ENCODE data around the gene KIF22. TPM values are rescaled to one million over a fixed set of nuclear protein-coding genes. Genes with fewer than 3 reads are reported as not detected.

The KIF22 gene
- total and polyA plus RNA-seq, 9 of the 15 experiments (the other 6 are each of a cell fraction or from before 2014, with no cell fraction given): 8.7 to 232 (median 131) TPM

DNA sequence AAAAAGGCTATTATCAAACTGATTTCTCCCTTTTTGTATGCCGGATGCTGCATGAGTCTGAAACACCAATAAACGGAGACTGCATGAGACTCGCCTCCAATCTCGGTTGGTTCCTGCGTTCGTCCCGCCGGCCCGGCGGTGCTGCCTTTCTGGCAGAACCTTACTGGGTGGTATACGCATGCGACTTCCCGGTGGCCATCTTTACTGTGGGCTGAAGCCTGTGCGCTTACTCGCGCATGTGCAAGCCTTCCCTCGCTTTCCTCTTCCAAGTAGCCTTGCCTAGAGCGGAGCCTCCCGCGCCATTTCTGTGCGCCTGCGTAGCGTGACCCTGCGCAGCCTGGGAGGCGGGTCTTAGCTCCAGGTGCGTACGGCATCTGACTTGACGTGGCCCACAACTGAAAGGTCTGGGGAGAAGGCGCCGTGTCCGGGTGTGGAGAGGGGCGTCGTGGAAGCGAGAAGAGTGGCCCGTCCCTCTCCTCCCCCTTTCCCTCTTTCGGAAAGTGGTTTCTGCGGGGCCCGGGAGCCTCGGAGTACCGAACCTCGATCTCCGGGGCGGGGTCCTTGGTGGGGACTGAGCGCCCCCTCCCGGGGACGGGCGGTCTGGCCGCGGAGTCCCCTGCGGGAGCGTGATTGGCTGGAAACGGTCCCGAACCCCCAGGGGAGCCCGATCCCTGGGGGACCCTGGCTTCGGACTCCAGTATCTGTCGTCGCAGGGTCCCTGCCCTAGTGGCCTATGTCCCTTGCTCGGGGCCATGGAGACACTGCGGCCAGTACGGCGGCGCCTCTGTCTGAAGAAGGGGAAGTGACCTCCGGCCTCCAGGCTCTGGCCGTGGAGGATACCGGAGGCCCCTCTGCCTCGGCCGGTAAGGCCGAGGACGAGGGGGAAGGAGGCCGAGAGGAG is 25.5 kb downstream of the KIF22 start, which contains the start of gene PAGR1 (continued):
- TF ChIP-seq GABPB1 (CRISPR knock-in tag; IDR thresholded peaks at IDR 0.05): peak; percentile 79
- TF ChIP-seq, protein P1, sequence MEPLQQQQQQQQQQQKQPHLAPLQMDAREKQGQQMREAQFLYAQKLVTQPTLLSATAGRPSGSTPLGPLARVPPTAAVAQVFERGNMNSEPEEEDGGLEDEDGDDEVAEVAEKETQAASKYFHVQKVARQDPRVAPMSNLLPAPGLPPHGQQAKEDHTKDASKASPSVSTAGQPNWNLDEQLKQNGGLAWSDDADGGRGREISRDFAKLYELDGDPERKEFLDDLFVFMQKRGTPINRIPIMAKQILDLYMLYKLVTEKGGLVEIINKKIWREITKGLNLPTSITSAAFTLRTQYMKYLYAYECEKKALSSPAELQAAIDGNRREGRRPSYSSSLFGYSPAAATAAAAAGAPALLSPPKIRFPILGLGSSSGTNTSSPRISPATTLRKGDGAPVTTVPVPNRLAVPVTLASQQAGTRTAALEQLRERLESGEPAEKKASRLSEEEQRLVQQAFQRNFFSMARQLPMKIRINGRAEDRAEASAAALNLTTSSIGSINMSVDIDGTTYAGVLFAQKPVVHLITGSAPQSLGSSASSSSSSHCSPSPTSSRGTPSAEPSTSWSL (CRISPR knock-in tag; IDR thresholded peaks at IDR 0.05; ENCODE audit: borderline replicate concordance): no peak
- peak; percentile 18; the same call in 1 of the 2 replicates for TF ChIP-seq RAD51 (IDR thresholded peaks at IDR 0.05; ENCODE audit: borderline replicate concordance, low read depth)
- TF ChIP-seq MAZ (CRISPR knock-in tag; conservative IDR thresholded peaks at IDR 0.05 in 1 of 2, IDR thresholded peaks at IDR 0.05 in 1 of 2): peak; percentile 42 to 89; a peak in 3 of 4 replicates
- TF ChIP-seq, protein P2, sequence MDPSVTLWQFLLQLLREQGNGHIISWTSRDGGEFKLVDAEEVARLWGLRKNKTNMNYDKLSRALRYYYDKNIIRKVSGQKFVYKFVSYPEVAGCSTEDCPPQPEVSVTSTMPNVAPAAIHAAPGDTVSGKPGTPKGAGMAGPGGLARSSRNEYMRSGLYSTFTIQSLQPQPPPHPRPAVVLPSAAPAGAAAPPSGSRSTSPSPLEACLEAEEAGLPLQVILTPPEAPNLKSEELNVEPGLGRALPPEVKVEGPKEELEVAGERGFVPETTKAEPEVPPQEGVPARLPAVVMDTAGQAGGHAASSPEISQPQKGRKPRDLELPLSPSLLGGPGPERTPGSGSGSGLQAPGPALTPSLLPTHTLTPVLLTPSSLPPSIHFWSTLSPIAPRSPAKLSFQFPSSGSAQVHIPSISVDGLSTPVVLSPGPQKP (CRISPR knock-in tag; IDR thresholded peaks at IDR 0.05): no peak
- TF ChIP-seq MYBL2 (IDR thresholded peaks at IDR 0.05; ENCODE audit: low read depth): no peak; the same call in 1 of the 2 replicates
- no peak for TF ChIP-seq MYBL2 (CRISPR knock-in tag; IDR thresholded peaks at IDR 0.05; ENCODE audit: borderline replicate concordance)
- TF ChIP-seq, protein P3, sequence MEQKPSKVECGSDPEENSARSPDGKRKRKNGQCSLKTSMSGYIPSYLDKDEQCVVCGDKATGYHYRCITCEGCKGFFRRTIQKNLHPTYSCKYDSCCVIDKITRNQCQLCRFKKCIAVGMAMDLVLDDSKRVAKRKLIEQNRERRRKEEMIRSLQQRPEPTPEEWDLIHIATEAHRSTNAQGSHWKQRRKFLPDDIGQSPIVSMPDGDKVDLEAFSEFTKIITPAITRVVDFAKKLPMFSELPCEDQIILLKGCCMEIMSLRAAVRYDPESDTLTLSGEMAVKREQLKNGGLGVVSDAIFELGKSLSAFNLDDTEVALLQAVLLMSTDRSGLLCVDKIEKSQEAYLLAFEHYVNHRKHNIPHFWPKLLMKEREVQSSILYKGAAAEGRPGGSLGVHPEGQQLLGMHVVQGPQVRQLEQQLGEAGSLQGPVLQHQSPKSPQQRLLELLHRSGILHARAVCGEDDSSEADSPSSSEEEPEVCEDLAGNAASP (IDR thresholded peaks at IDR 0.05): no peak
- no peak for TF ChIP-seq FOXJ3 (CRISPR knock-in tag; IDR thresholded peaks at IDR 0.05)
- TF ChIP-seq XRCC3 (IDR thresholded peaks at IDR 0.05): no peak
- TF ChIP-seq STAT5B (CRISPR knock-in tag; IDR thresholded peaks at IDR 0.05): no peak
- peak; percentile 60 for TF ChIP-seq POLR2AphosphoS5 (IDR thresholded peaks at IDR 0.05; ENCODE audit: control insufficient read depth, insufficient read depth, low read depth, low read length)
- TF ChIP-seq ZNF830 (CRISPR knock-in tag; IDR thresholded peaks at IDR 0.05): no peak
- TF ChIP-seq BACH1 (tag; IDR thresholded peaks at IDR 0.05): no peak
- TF ChIP-seq, protein P4, sequence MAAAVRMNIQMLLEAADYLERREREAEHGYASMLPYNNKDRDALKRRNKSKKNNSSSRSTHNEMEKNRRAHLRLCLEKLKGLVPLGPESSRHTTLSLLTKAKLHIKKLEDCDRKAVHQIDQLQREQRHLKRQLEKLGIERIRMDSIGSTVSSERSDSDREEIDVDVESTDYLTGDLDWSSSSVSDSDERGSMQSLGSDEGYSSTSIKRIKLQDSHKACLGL (CRISPR knock-in tag; IDR thresholded peaks at IDR 0.05; ENCODE audit: borderline replicate concordance, poor library complexity, severe bottlenecking): no peak
- TF ChIP-seq GABPB2 (CRISPR knock-in tag; conservative IDR thresholded peaks at IDR 0.05): no peak
- TF ChIP-seq ATF1 (CRISPR knock-in tag; IDR thresholded peaks at IDR 0.05): peak; percentile 61
- TF ChIP-seq ATF1 (tag; IDR thresholded peaks at IDR 0.05): peak; percentile 95
- no peak for TF ChIP-seq HNRNPH1 (optimal IDR thresholded peaks at IDR 0.05; ENCODE audit: low read depth, low read length)
- peak; percentile 47; the same call in 1 of the 2 replicates for TF ChIP-seq PML (IDR thresholded peaks at IDR 0.05; ENCODE audit: low read length)
- TF ChIP-seq RAD21 (CRISPR knock-in tag; conservative IDR thresholded peaks at IDR 0.05 in 1 of 2, IDR thresholded peaks at IDR 0.05 in 1 of 2): peak; percentile 78 to 79
- peak; percentile 92 for TF ChIP-seq POLR2B (IDR thresholded peaks at IDR 0.05; ENCODE audit: low read depth, partially characterized antibody)
- TF ChIP-seq RB1 (IDR thresholded peaks at IDR 0.05; ENCODE audit: low read depth): peak; percentile 78; the same call in 1 of the 2 replicates

Data from K562 (cell line).